Panc1 (cell line): ENCODE measurements around the gene FAM151A. TPM values are rescaled to one million over a fixed set of nuclear protein-coding genes. Genes with fewer than 3 reads are reported as not detected.

Experiments used
- ATAC-seq: fragments of 200-7000 bp; cut with Tn5 transposase; 2 replicates; pipeline ENCODE4 v1.9.1; 2020; ENCODE audit warnings: mild to moderate bottlenecking, moderate library complexity
- BruUV-seq: library from RNA; stranded (reverse); fragments of 400-500 nt; replicated peaks from 2 replicates; lab custom pipeline; 2021; lab: Mats Ljungman, UMichigan
- CTCF ChIA-PET: fragments of 300-600 bp; sonication (Branson Sonifier 250); formaldehyde crosslinking; loops from one replicate; lab custom pipeline; 2022; ENCODE audit warnings: antibody characterized with exemption; lab: Charles Lee
- POLR2A ChIA-PET: fragments of 300-600 bp; sonication (Branson Sonifier 250); formaldehyde crosslinking; loops from one replicate; lab custom pipeline; 2022; ENCODE audit warnings: antibody characterized with exemption; lab: Charles Lee
- DNase-seq: peaks from one replicate; pipeline ENCODE4 v3.0.0-alpha.2; 2010; ENCODE audit warnings: low read depth, low spot score
- H3K27ac ChIP-seq: 2 replicates; pipeline ENCODE4 v1.5.1; 2011; ENCODE audit warnings: mild to moderate bottlenecking, low read length, inconsistent platforms
- H3K27me3 ChIP-seq: fragments of 200-500 bp; sonication (Bioruptor generic); 2 replicates; pipeline ENCODE4 v1.6.0; 2014; ENCODE audit warnings: low read length, inconsistent platforms; ENCODE audit not compliant: control insufficient read depth, insufficient read depth
- H3K36me3 ChIP-seq: fragments of 200-500 bp; sonication (Bioruptor generic); 2 replicates; pipeline ENCODE4 v1.5.1; 2014; ENCODE audit warnings: inconsistent platforms, mild to moderate bottlenecking, low read length, moderate library complexity; ENCODE audit not compliant: control insufficient read depth, insufficient read depth
- H3K4me1 ChIP-seq: 2 replicates; pipeline ENCODE4 v1.5.1; 2011; ENCODE audit warnings: inconsistent platforms, mild to moderate bottlenecking, low read length, moderate library complexity; ENCODE audit not compliant: control insufficient read depth, insufficient read depth
- H3K4me3 ChIP-seq, 2 experiments: 2 replicates each; pipeline ENCODE4 v1.5.1; 2011 to 2012; ENCODE audit warnings: low read depth in 2 of 2, low read length in 2 of 2, mild to moderate bottlenecking in 2 of 2, inconsistent platforms in 1 of 2, moderate library complexity in 1 of 2
- H3K9me3 ChIP-seq: fragments of 200-500 bp; sonication (Bioruptor generic); 2 replicates; pipeline ENCODE4 v1.5.1; 2014; ENCODE audit warnings: low read depth, mild to moderate bottlenecking, inconsistent platforms, low read length, moderate library complexity; ENCODE audit not compliant: control insufficient read depth, insufficient read depth
- POLR2AphosphoS5 ChIP-seq: IDR thresholded peaks from 2 replicates; pipeline ENCODE4 v1.6.1; 2012; ENCODE audit warnings: mild to moderate bottlenecking, low read depth, low read length, moderate library complexity
- SIN3A ChIP-seq: IDR thresholded peaks from 2 replicates; pipeline ENCODE4 v1.6.1; 2012; ENCODE audit warnings: low read depth, mild to moderate bottlenecking, low read length, moderate library complexity, borderline replicate concordance; ENCODE audit not compliant: insufficient read depth
- TCF7L2 ChIP-seq: IDR thresholded peaks from 2 replicates; pipeline ENCODE4 v1.6.1; 2011; ENCODE audit warnings: mild to moderate bottlenecking, low read depth, low read length, inconsistent platforms
- in situ Hi-C: cut with HindIII; loops from 2 replicates; pipeline ENCODE4 v1.10.0; 2016; ENCODE audit warnings: low sequenced_read_pairs, low pct_unique_long_range_greater_than_20kb
- intact Hi-C: fragments of 100-400 bp; cut with micrococcal nuclease; formaldehyde crosslinking; loops from one replicate; pipeline ENCODE4 v1.10.0; 2022; ENCODE audit not compliant: unreplicated experiment
- total RNA-seq: library from RNA; stranded (reverse); gene quantifications from one replicate; pipeline ENCODE4 v1.2.1, GENCODE V29; 2021; ENCODE audit not compliant: unreplicated experiment
- TF ChIP-seq, protein P1 (sequence below), 2 experiments: IDR thresholded peaks; 2 replicates each; pipeline ENCODE4 v1.6.1; 2011 to 2012; ENCODE audit warnings: low read depth in 2 of 2, control low read depth in 1 of 2, low read length in 1 of 2, mild to moderate bottlenecking in 1 of 2, moderate library complexity in 1 of 2; ENCODE audit not compliant: insufficient read depth in 1 of 2
- TF ChIP-seq, protein P2 (sequence below): fragments of 450-650 bp; IDR thresholded peaks from 2 replicates; pipeline ENCODE4 v1.5.1; 2017; ENCODE audit warnings: mild to moderate bottlenecking

FAM151A gene
- total RNA-seq, 1 experiment from 2014 or later, result not detected

DNA sequence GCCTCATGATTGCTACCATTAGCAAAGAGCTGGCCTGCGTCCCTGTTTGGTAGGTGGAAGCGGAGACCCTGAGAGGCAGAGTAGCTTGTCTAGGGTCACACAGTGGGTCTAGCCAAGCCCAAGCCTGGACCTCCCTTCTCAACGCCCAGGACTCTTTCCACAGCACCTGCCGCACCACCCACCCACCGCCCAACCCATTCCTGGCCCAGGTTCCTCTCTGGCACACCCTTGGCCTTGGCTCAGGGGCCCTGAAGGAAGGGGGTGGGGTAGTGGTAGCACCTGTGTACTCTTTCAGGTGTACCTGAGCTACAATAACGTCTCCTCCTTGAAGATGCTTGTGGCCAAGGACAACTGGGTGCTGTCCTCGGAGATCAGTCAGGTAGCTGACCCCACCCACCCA lies 19.3 kb downstream of the FAM151A start:
- in situ Hi-C loops, result no loop called here
- BruUV-seq, result no TSS peak
- intact Hi-C loops, result no loop called here
- TF ChIP-seq SIN3A (no peak), TCF7L2 (no peak), POLR2AphosphoS5 (no peak)
- TF ChIP-seq, protein P1, sequence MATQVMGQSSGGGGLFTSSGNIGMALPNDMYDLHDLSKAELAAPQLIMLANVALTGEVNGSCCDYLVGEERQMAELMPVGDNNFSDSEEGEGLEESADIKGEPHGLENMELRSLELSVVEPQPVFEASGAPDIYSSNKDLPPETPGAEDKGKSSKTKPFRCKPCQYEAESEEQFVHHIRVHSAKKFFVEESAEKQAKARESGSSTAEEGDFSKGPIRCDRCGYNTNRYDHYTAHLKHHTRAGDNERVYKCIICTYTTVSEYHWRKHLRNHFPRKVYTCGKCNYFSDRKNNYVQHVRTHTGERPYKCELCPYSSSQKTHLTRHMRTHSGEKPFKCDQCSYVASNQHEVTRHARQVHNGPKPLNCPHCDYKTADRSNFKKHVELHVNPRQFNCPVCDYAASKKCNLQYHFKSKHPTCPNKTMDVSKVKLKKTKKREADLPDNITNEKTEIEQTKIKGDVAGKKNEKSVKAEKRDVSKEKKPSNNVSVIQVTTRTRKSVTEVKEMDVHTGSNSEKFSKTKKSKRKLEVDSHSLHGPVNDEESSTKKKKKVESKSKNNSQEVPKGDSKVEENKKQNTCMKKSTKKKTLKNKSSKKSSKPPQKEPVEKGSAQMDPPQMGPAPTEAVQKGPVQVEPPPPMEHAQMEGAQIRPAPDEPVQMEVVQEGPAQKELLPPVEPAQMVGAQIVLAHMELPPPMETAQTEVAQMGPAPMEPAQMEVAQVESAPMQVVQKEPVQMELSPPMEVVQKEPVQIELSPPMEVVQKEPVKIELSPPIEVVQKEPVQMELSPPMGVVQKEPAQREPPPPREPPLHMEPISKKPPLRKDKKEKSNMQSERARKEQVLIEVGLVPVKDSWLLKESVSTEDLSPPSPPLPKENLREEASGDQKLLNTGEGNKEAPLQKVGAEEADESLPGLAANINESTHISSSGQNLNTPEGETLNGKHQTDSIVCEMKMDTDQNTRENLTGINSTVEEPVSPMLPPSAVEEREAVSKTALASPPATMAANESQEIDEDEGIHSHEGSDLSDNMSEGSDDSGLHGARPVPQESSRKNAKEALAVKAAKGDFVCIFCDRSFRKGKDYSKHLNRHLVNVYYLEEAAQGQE (IDR thresholded peaks at IDR 0.05; ENCODE audit: insufficient read depth in 1 of 2, low read depth in 2 of 2, low read length in 1 of 2), result no peak
- TF ChIP-seq, protein P2, sequence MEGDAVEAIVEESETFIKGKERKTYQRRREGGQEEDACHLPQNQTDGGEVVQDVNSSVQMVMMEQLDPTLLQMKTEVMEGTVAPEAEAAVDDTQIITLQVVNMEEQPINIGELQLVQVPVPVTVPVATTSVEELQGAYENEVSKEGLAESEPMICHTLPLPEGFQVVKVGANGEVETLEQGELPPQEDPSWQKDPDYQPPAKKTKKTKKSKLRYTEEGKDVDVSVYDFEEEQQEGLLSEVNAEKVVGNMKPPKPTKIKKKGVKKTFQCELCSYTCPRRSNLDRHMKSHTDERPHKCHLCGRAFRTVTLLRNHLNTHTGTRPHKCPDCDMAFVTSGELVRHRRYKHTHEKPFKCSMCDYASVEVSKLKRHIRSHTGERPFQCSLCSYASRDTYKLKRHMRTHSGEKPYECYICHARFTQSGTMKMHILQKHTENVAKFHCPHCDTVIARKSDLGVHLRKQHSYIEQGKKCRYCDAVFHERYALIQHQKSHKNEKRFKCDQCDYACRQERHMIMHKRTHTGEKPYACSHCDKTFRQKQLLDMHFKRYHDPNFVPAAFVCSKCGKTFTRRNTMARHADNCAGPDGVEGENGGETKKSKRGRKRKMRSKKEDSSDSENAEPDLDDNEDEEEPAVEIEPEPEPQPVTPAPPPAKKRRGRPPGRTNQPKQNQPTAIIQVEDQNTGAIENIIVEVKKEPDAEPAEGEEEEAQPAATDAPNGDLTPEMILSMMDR, result no peak
- ChIA-PET CTCF (no interaction called here), POLR2A (no interaction called here)
- H3K27me3 ChIP-seq, result no peaks in the 10 kb centered on the region
- no peaks in the 10 kb centered on the region for H3K9me3 ChIP-seq
- H3K4me3 ChIP-seq, result no peak overlapping the region
- no peak for ATAC-seq
- no peaks in the 10 kb centered on the region for H3K36me3 ChIP-seq
- no peak for DNase-seq
- H3K4me1 ChIP-seq, result no peaks in the 10 kb centered on the region
- no peak overlapping the region for H3K27ac ChIP-seq

DNA sequence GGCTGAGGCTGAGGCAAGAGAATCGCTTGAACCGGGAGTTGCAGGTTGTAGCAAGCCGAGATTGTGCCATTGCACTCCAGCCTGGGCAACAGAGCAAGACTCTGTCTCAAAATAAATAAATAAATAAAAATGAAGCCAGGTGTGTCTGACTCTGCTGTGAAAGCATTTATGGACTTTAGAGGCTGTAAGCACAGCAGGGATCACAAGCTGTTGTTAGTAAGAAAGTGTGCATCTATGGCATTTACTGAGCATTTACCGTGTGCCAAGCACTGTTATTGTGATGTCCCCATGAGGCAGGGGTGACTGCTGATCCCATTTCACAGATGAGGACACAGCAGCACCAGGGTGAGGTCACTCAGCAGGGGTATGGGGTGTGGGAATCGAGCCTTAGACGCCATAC lies 20.1 kb downstream of the FAM151A start:
- DNase-seq (no peak), ATAC-seq (no peak)
- in situ Hi-C loops, result no loop called here
- BruUV-seq, result no TSS peak
- Histone ChIP-seq H3K4me1 (no peaks in the 10 kb centered on the region), H3K9me3 (no peaks in the 10 kb centered on the region), H3K36me3 (no peaks in the 10 kb centered on the region), H3K4me3 (no peak overlapping the region), H3K27me3 (no peaks in the 10 kb centered on the region), H3K27ac (no peak overlapping the region)
- POLR2A ChIA-PET, result no interaction called here
- TF ChIP-seq, protein P2, result no peak
- TF ChIP-seq SIN3A (no peak), POLR2AphosphoS5 (no peak), TCF7L2 (no peak)
- TF ChIP-seq, protein P1 (IDR thresholded peaks at IDR 0.05; ENCODE audit: insufficient read depth in 1 of 2, low read depth in 2 of 2, low read length in 1 of 2), result no peak
- intact Hi-C loops, result no loop called here
- CTCF ChIA-PET, result no interaction called here
